Neural cell (in vitro differentiated cells): ENCODE data around the gene TTC21A.

ENCODE experiments used
- EP300 ChIP-seq: fragments of 450-650 bp; conservative IDR thresholded peaks from 2 replicates; pipeline ENCODE4 v1.6.1; 2014; ENCODE audit warnings: antibody characterized with exemption, mild to moderate bottlenecking, moderate library complexity; ENCODE audit not compliant: poor library complexity, severe bottlenecking
- EZH2 ChIP-seq: fragments of 200-600, 300-800 bp; shearing (Covaris generic), sonication (generic); IDR thresholded peaks from 2 replicates; pipeline ENCODE4 v1.6.1; 2014; ENCODE audit warnings: antibody characterized with exemption, low read length, borderline replicate concordance, mild to moderate bottlenecking; ENCODE audit not compliant: insufficient read depth, poor library complexity, severe bottlenecking
- POLR2AphosphoS5 ChIP-seq: IDR thresholded peaks from 2 replicates; pipeline ENCODE4 v1.6.1; 2012
- SMC3 ChIP-seq: fragments of 450-650 bp; conservative IDR thresholded peaks from 2 replicates; pipeline ENCODE4 v1.6.1; 2014; ENCODE audit warnings: antibody characterized with exemption, mild to moderate bottlenecking, moderate library complexity; ENCODE audit not compliant: poor library complexity
- TAF1 ChIP-seq: IDR thresholded peaks from 2 replicates; pipeline ENCODE4 v1.6.1; 2012; ENCODE audit warnings: low read depth
- TF ChIP-seq, protein P1 (sequence below): fragments of 450-650 bp; IDR thresholded peaks from 2 replicates; pipeline ENCODE4 v1.5.1; 2014; ENCODE audit warnings: antibody characterized with exemption, mild to moderate bottlenecking, moderate library complexity; ENCODE audit not compliant: poor library complexity, severe bottlenecking
- TF ChIP-seq, protein P2 (sequence below): IDR thresholded peaks from 2 replicates; pipeline ENCODE4 v1.6.1; 2012; ENCODE audit warnings: borderline replicate concordance

DNA sequence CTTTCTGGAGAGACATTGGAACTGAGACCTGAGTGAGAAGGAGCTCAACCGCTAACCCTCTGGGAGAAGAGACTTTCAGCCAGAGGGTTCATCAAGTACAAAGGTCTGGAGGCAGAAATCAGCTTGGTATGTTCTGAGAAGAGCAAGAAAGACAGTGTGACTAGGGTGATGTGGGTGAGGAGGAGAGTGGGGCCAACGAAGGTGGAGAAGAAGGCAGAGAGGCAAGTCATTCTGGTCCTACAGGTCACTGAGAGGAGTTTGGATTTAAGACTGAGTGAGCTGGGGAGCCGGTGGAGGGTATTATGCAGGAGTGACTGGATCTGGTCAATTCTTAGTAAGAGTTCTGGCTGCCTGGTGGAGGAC, 72.7 kb downstream of the TTC21A start:
- TF ChIP-seq, protein P1, sequence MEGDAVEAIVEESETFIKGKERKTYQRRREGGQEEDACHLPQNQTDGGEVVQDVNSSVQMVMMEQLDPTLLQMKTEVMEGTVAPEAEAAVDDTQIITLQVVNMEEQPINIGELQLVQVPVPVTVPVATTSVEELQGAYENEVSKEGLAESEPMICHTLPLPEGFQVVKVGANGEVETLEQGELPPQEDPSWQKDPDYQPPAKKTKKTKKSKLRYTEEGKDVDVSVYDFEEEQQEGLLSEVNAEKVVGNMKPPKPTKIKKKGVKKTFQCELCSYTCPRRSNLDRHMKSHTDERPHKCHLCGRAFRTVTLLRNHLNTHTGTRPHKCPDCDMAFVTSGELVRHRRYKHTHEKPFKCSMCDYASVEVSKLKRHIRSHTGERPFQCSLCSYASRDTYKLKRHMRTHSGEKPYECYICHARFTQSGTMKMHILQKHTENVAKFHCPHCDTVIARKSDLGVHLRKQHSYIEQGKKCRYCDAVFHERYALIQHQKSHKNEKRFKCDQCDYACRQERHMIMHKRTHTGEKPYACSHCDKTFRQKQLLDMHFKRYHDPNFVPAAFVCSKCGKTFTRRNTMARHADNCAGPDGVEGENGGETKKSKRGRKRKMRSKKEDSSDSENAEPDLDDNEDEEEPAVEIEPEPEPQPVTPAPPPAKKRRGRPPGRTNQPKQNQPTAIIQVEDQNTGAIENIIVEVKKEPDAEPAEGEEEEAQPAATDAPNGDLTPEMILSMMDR: no peak
- TF ChIP-seq TAF1 (no peak), EZH2 (no peak), SMC3 (no peak), POLR2AphosphoS5 (no peak), EP300 (no peak)
- TF ChIP-seq, protein P2, sequence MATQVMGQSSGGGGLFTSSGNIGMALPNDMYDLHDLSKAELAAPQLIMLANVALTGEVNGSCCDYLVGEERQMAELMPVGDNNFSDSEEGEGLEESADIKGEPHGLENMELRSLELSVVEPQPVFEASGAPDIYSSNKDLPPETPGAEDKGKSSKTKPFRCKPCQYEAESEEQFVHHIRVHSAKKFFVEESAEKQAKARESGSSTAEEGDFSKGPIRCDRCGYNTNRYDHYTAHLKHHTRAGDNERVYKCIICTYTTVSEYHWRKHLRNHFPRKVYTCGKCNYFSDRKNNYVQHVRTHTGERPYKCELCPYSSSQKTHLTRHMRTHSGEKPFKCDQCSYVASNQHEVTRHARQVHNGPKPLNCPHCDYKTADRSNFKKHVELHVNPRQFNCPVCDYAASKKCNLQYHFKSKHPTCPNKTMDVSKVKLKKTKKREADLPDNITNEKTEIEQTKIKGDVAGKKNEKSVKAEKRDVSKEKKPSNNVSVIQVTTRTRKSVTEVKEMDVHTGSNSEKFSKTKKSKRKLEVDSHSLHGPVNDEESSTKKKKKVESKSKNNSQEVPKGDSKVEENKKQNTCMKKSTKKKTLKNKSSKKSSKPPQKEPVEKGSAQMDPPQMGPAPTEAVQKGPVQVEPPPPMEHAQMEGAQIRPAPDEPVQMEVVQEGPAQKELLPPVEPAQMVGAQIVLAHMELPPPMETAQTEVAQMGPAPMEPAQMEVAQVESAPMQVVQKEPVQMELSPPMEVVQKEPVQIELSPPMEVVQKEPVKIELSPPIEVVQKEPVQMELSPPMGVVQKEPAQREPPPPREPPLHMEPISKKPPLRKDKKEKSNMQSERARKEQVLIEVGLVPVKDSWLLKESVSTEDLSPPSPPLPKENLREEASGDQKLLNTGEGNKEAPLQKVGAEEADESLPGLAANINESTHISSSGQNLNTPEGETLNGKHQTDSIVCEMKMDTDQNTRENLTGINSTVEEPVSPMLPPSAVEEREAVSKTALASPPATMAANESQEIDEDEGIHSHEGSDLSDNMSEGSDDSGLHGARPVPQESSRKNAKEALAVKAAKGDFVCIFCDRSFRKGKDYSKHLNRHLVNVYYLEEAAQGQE: no peak
